GM12872 (cell line): Measurements from ENCODE around the gene TTR.

ENCODE experiments used
- CTCF ChIP-seq: IDR thresholded peaks from 3 replicates; pipeline ENCODE4 v1.5.1; 2011; ENCODE audit warnings: low read depth, mild to moderate bottlenecking, low read length, moderate library complexity; ENCODE audit not compliant: insufficient read depth

TTR gene

GRCh38 chr18:31645411-31645810 lies 53.7 kb downstream of the TTR start:
- TF ChIP-seq CTCF = no peak

- no peak; the same call in 2 of the 3 replicates for TF ChIP-seq CTCF
Measured at GRCh38 chr18:31646332-31647126, 54.9 kb downstream of the TTR start.

- TF ChIP-seq CTCF = no peak
Measured at GRCh38 chr18:31647127-31647753, 55.6 kb downstream of the TTR start.
